GM19455 (cell line): ENCODE measurements around the gene FAM72B.
"Not testable (repeated sequence)": the region's sequence is repeated elsewhere in the genome, so short reads cannot be mapped to it uniquely, and the experiment has no call there.

Experiments used
- ATAC-seq: cut with Tn5 transposase; IDR thresholded peaks from one replicate; pipeline ENCODE4 v1.9.1; 2021; ENCODE audit not compliant: unreplicated experiment

The FAM72B gene

DNA sequence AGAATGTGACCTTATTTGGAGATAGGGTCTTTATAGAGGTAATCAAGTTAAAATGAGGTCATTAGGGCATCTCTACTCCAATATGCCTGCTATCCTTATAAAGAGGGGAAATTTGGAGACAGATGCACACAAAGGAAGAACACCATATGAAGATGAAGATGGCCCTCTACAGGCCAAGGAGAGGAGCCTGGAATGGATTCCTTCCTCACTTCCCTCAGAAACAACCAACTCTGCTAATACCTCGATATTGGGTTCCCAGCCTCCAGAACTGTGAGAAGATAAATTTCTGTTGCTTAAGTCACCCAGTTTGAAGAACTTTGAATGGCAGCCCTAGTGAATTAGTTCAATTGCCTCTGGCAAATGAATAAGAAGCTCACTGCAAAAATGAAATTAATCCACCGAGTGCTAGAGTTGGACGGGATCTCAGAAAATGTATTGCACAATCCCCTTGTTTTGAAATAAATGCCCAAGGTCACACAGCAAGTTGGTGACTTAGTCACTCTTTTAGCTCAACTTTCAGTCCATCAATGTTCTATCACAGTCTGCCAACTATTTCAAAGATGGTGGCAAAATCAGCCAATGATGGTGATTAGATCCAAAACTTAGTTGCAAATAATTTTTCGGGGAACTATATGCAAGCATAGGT lies 27.1 kb downstream of the FAM72B start:
- not testable (repeated sequence) for ATAC-seq

GRCh38 chr1:121155671-121156358 lies 28.3 kb downstream of the FAM72B start:
- ATAC-seq, result not testable (repeated sequence)

DNA sequence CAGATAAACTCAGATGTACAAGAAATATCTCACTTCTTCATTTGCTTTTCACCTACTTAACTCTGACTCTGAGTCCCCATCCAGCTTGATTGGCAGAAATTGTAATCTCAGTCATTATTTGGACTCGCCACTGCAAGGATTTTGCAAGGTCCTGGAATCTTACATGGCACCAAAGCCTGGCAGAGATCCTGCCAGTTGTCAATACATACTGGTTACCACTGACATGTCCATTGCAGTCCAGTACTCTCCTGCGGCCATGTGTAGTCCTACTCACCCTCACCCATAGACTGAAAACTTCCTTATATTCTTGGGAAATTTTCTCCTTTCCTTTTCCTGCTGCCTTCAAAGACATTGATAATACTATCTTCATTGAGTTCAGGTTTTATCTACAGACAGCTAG lies 29.3 kb downstream of the FAM72B start:
- not testable (repeated sequence) for ATAC-seq

GRCh38 chr1:121152788-121153187 lies 31.4 kb downstream of the FAM72B start:
- ATAC-seq, result not testable (repeated sequence)

- not testable (repeated sequence) for ATAC-seq
Measured at GRCh38 chr1:121151294-121151693, 32.8 kb downstream of the FAM72B start.

GRCh38 chr1:121148489-121149190 lies 35.5 kb downstream of the FAM72B start:
- not testable (repeated sequence) for ATAC-seq

- ATAC-seq, result not testable (repeated sequence)
Measured at GRCh38 chr1:121140393-121140792, 43.7 kb downstream of the FAM72B start.

DNA sequence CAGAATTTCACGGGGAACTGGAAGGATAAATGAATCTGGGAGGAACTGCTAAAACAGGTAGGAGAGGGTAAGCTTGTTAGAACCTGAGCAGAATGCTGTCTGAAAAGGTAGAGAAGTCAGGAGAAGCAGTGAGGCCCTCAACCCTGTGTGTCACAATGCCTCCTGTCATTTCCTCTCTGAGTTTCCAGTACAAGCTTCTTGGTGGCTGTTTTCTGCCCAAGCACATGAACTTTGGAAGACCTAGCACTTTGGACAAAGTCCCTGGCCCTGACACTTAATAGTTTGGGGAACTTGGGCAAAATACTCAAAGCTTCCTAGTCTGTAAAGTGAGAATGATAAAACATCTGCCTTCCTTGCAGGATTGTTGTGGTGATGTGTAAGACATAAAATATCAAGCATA lies 52.6 kb downstream of the FAM72B start:
- not testable (repeated sequence) for ATAC-seq

DNA sequence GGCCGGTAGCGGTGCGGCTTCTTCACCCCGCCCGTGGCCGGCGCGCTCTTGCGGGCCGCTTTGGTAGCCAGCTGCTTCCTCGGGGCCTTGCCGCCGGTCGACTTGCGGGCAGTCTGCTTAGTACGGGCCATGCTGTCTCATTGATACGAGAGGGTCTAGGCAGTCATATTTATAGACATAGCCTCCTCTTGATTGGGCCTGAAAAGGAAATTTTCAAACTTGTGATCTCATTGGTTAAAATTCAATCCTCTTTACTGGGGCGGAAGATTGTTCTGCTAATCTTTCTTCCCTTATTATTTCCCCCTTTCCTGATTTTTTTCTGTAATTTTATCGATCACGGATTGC lies 65.7 kb downstream of the FAM72B start:
- ATAC-seq, result not testable (repeated sequence)
